ENCODE data around the gene KDM4B. TPM values are rescaled to one million over a fixed set of nuclear protein-coding genes. Genes with fewer than 3 reads are reported as not detected.
A peak's percentile ranks its signal among the peaks of the same experiment; 100 is the strongest.
"Not testable (repeated sequence)": the region's sequence is repeated elsewhere in the genome, so short reads cannot be mapped to it uniquely, and the experiment has no call there.

Gene KDM4B
- total RNA-seq, 8 experiments from 2014 or later = 15.7 to 48.0 (median 33.0) TPM

GRCh38 chr19:4970558-4971423 is 1.9 kb downstream of the KDM4B start:
- no peak for ATAC-seq (replicated peaks in 6 of 8)
- WGBS, 10 experiments = 0 to 17% (median 3%) methylated on average over 1 to 16 of the region's 31 CpGs; no CpG with 5 or more reads in 1 of the 10 experiments
- peak overlapping the region; percentile 57 to 91 (median 71) for H3K4me3 ChIP-seq
- H3K27ac ChIP-seq = peak overlapping the region; percentile 24 to 84
- in situ Hi-C loops (cut with MboI; ENCODE audit: low pct_unique_long_range_greater_than_20kb in 2 of 9, low sequenced_read_pairs in 9 of 9, unreplicated experiment in 9 of 9) = no loop called here
- H3K4me1 ChIP-seq (replicated peaks in 1 of 2) = peaks cover 8 to 9% of the 10 kb centered on the region in 2 donors

- H3K4me1 ChIP-seq (replicated peaks in 1 of 2) = peaks cover 8 to 10% of the 10 kb centered on the region in 2 donors
- WGBS, 10 experiments = 0 to 46% (median 23%) methylated on average over 1 to 4 of the region's 10 CpGs; no CpG with 5 or more reads in 4 of the 10 experiments
These were observed 2.5 kb downstream of the KDM4B start for GRCh38 chr19:4971424-4971793.

GRCh38 chr19:4971816-4972495 is 3.0 kb downstream of the KDM4B start:
- peak overlapping the region in 3 of 5 donors; percentile 57 to 91 (median 85) for H3K4me3 ChIP-seq
- peaks cover 9 to 15% of the 10 kb centered on the region in 2 donors for H3K4me1 ChIP-seq (replicated peaks in 1 of 2)
- in situ Hi-C loops (cut with MboI; ENCODE audit: low pct_unique_long_range_greater_than_20kb in 2 of 9, low sequenced_read_pairs in 9 of 9, unreplicated experiment in 9 of 9) = no loop called here
- WGBS, 10 experiments = 60 to 100% (median 80%) methylated on average over 1 to 5 of the region's 19 CpGs; no CpG with 5 or more reads in 5 of the 10 experiments
- ATAC-seq (replicated peaks in 6 of 8) = no peak
- H3K27ac ChIP-seq = no peak overlapping the region

More at GRCh38 chr19:4971424-4971793, 2.5 kb downstream of the KDM4B start:
- H3K27ac ChIP-seq = no peak overlapping the region
- in situ Hi-C loops (cut with MboI; ENCODE audit: low pct_unique_long_range_greater_than_20kb in 2 of 9, low sequenced_read_pairs in 9 of 9, unreplicated experiment in 9 of 9) = no loop called here
- peak overlapping the region; percentile 57 to 91 (median 71) for H3K4me3 ChIP-seq
- ATAC-seq (replicated peaks in 6 of 8) = peak in 1 of 8 experiments; percentile 0

GRCh38 chr19:4972509-4973230 is 3.8 kb downstream of the KDM4B start:
- Histone ChIP-seq H3K4me3 (no peak overlapping the region), H3K4me1 (replicated peaks in 1 of 2) (peaks cover 14 to 22% of the 10 kb centered on the region in 2 donors), H3K27ac (no peak overlapping the region)
- WGBS, 10 experiments = 20 to 100% (median 77%) methylated on average over 2 to 7 of the region's 12 CpGs; no CpG with 5 or more reads in 3 of the 10 experiments
- no peak for ATAC-seq (replicated peaks in 6 of 8)
- in situ Hi-C loops (cut with MboI; ENCODE audit: low pct_unique_long_range_greater_than_20kb in 2 of 9, low sequenced_read_pairs in 9 of 9, unreplicated experiment in 9 of 9) = no loop called here

- 67 to 100% (median 88%) methylated on average over 2 to 11 of the region's 14 CpGs for WGBS, 10 experiments
- H3K27ac ChIP-seq = no peak overlapping the region
- H3K4me1 ChIP-seq (replicated peaks in 1 of 2) = peaks cover 9 to 18% of the 10 kb centered on the region in 2 donors
- in situ Hi-C loops (cut with MboI; ENCODE audit: low pct_unique_long_range_greater_than_20kb in 2 of 9, low sequenced_read_pairs in 9 of 9, unreplicated experiment in 9 of 9) = no loop called here
- no peak for ATAC-seq (replicated peaks in 6 of 8)
- H3K4me3 ChIP-seq = no peak overlapping the region
These were observed 6.1 kb downstream of the KDM4B start for GRCh38 chr19:4974880-4975469.

GRCh38 chr19:4975601-4976000 is 6.7 kb downstream of the KDM4B start:
- H3K4me3 ChIP-seq; H3K27ac ChIP-seq; in situ Hi-C loops (cut with MboI; ENCODE audit: low pct_unique_long_range_greater_than_20kb in 2 of 9, low sequenced_read_pairs in 9 of 9, unreplicated experiment in 9 of 9); ATAC-seq (replicated peaks in 6 of 8): not testable (repeated sequence)
- peaks cover 9 to 20% of the 10 kb centered on the region in 2 donors for H3K4me1 ChIP-seq (replicated peaks in 1 of 2)
- 60 to 100% (median 91%) methylated on average over 1 to 8 of the region's 13 CpGs; no CpG with 5 or more reads in 4 of the 10 experiments for WGBS, 10 experiments

- in situ Hi-C loops (cut with MboI; ENCODE audit: low pct_unique_long_range_greater_than_20kb in 2 of 9, low sequenced_read_pairs in 9 of 9, unreplicated experiment in 9 of 9) = no loop called here
- peak overlapping the region in 1 of 2 donors; percentile 34 for H3K27ac ChIP-seq
- WGBS, 10 experiments = 8 to 87% (median 68%) methylated on average over 3 to 28 of the region's 33 CpGs
- ATAC-seq (replicated peaks in 6 of 8) = peak; percentile 14 to 58 (median 31)
- no peak overlapping the region for H3K4me3 ChIP-seq
- peaks cover 9 to 20% of the 10 kb centered on the region in 2 donors for H3K4me1 ChIP-seq (replicated peaks in 1 of 2)
These were observed 7.7 kb downstream of the KDM4B start for GRCh38 chr19:4976401-4977298.

GRCh38 chr19:4977299-4978174 is 8.6 kb downstream of the KDM4B start:
- Histone ChIP-seq H3K27ac (no peak overlapping the region), H3K4me3 (no peak overlapping the region), H3K4me1 (replicated peaks in 1 of 2) (peaks cover 6 to 20% of the 10 kb centered on the region in 2 donors)
- in situ Hi-C loops (cut with MboI; ENCODE audit: low pct_unique_long_range_greater_than_20kb in 2 of 9, low sequenced_read_pairs in 9 of 9, unreplicated experiment in 9 of 9) = no loop called here
- peak in 7 of 8 experiments; percentile 7 to 58 (median 25) for ATAC-seq (replicated peaks in 6 of 8)
- 43 to 100% (median 76%) methylated on average over 1 to 11 of the region's 36 CpGs; no CpG with 5 or more reads in 6 of the 10 experiments for WGBS, 10 experiments

GRCh38 chr19:4979211-4979807 is 10.4 kb downstream of the KDM4B start:
- Histone ChIP-seq H3K4me1 (replicated peaks in 1 of 2) (peaks cover 12 to 25% of the 10 kb centered on the region in 2 donors), H3K27ac (no peak overlapping the region)
- WGBS, 10 experiments = 60 to 100% (median 97%) methylated on average over 1 to 5 of the region's 8 CpGs; no CpG with 5 or more reads in 4 of the 10 experiments

GRCh38 chr19:4980067-4980466 is 11.2 kb downstream of the KDM4B start:
- Histone ChIP-seq H3K4me1 (replicated peaks in 1 of 2) (peaks cover 15 to 22% of the 10 kb centered on the region in 2 donors), H3K27ac (no peak overlapping the region), H3K4me3 (no peak overlapping the region)
- in situ Hi-C loops (cut with MboI; ENCODE audit: low pct_unique_long_range_greater_than_20kb in 2 of 9, low sequenced_read_pairs in 9 of 9, unreplicated experiment in 9 of 9) = no loop called here
- 70 to 100% (median 90%) methylated on average over 1 to 3 of the region's 3 CpGs; no CpG with 5 or more reads in 3 of the 10 experiments for WGBS, 10 experiments
- ATAC-seq (replicated peaks in 6 of 8) = no peak

More at GRCh38 chr19:4979211-4979807, 10.4 kb downstream of the KDM4B start:
- ATAC-seq (replicated peaks in 6 of 8) = no peak
- in situ Hi-C loops (cut with MboI; ENCODE audit: low pct_unique_long_range_greater_than_20kb in 2 of 9, low sequenced_read_pairs in 9 of 9, unreplicated experiment in 9 of 9) = no loop called here
- no peak overlapping the region for H3K4me3 ChIP-seq

Measured in motor neuron (in vitro differentiated cells).